Stimulated activated CD4-positive, alpha-beta T cell treated with anti-CD3 and anti-CD28 coated beads, TNF-alpha, amount 100 ng/mL, for 1 hour (primary cell): Measurements from ENCODE around the gene GPR3.

ENCODE experiments used
- DNase-seq, 3 donors: peaks; one replicate each; pipeline ENCODE4 v3.0.0-alpha.2; 2020; ENCODE audit warnings: low read depth in 3 of 3, low spot score in 1 of 3

Gene GPR3, protein sequence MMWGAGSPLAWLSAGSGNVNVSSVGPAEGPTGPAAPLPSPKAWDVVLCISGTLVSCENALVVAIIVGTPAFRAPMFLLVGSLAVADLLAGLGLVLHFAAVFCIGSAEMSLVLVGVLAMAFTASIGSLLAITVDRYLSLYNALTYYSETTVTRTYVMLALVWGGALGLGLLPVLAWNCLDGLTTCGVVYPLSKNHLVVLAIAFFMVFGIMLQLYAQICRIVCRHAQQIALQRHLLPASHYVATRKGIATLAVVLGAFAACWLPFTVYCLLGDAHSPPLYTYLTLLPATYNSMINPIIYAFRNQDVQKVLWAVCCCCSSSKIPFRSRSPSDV

DNA sequence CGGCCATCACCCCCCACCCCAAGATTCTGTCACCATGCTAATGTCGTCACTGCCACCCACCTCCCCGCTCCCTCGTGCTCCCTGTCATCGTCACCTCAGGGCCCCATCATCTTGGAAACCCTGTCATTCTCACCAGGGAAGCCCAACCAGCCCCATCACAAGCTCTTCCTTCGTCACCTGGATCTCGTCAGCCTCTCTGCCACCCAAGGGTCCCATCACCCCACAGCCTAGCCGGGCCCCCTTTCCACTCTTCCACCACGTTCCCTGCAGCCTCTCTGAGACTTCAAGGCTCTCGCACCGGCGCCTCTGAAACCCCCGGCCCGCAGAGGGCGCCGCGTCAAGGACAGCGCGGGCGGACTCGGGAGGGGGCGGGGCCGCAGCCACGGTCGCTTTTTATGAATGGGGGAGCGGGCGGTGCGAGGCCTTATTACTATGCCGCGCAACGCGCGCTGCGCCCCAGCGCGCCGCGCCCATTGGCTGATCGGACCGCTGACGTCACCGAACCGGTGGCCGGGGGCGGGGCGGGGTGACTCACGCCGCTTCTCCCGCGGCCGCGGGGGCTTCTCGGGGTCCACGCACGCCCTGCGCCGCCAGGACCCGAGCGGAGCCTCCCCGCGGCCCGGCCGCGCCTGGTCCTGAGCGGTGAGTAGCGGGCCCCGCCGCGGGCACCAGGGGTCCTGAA is at the start of gene GPR3:
Gene GPR3, plus strand, starts transcription at position 527 of the 682 bp plus-strand sequence. CDS start 1,177 bp downstream, outside the sequence.
- peak; percentile 83 to 94 (median 86) for DNase-seq

DNA sequence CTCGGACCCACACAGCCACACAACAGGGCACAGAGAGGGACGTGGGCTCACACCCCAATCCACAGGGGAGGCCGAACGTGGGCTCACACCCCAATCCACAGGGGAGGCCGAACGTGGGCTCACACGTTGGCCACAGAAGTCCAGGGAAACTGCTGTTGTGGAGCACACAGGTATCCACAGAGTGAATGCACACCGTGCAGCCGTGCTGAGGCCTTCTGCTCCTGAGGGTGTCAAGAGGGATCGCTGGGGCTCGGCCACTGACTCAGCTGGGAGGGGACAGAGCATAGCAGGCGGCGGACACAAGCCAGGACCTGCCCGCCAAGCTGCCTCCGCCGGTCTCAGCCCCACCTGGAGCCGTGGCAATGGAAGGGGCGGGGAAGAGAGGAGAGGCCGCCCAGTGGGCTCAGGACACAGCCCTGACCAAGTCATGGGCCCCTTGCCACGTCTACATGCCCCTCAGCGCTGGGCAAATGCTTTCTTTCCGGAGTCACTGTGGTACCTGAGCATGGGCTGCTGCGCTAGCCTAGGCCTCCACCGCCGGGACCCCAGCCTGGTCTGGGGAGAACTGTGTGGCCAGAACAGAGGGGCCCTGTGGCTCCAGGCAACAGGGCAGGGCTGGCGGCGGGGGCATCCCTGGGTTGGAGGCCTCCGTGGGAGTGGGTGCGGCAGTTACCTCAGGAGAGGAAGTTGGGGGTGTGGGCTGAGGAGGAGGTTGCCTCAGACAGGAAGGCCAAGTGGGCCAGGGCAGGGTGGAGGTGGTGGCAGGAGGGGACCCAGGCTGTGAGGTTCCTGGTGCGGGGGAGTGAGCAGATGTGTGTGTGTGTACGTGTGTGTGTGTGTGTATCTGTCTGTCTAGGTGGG is 49.4 kb upstream of the GPR3 start:
- DNase-seq: peak; percentile 45 to 58 (median 52)

DNA sequence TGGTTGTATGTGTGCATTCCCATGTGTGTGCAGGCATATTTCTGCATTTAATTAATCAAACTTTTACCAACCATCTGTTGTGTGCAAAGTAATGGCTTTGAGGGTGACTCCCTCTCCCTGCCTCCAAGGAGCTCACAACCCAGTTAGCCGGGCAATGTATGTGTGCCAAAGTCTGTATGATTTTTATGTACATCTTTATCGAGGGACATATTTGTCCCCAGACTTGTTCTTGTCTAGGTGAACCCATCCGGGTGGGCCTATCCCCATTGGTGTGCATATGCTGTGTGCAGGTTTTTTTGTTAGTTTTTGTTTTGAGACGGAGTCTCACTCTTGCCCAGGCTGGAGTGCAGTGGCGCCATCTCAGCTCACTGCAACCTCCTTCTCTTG is 48.8 kb upstream of the GPR3 start:
- no peak for DNase-seq

DNA sequence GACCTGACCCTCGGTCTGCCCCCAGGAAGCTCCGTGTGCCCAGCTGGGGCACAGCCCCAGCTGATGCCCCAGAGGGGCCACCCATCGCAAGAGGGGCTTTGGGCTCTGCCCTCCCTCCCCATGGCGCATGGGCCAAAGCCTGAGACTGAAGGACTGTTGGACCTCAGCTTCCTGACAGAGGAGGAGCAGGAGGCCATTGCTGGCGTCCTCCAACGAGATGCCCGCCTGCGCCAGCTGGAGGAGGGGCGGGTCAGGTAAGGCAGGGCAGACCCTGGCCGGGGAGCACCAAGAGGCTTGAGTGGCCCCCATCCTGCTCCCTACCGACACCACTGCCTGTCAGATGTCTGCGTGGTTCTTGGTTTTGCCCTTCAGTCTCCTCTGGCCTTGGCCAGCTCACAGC is 47.1 kb upstream of the GPR3 start:
- DNase-seq: no peak

GRCh38 chr1:27346357-27346756 is 46.1 kb upstream of the GPR3 start:
- DNase-seq: no peak

GRCh38 chr1:27346991-27347624 is 45.3 kb upstream of the GPR3 start:
- no peak for DNase-seq

GRCh38 chr1:27348861-27349783 is 43.3 kb upstream of the GPR3 start:
- DNase-seq: no peak

- DNase-seq: no peak
These were observed 42.4 kb upstream of the GPR3 start for GRCh38 chr1:27349784-27350662.

DNA sequence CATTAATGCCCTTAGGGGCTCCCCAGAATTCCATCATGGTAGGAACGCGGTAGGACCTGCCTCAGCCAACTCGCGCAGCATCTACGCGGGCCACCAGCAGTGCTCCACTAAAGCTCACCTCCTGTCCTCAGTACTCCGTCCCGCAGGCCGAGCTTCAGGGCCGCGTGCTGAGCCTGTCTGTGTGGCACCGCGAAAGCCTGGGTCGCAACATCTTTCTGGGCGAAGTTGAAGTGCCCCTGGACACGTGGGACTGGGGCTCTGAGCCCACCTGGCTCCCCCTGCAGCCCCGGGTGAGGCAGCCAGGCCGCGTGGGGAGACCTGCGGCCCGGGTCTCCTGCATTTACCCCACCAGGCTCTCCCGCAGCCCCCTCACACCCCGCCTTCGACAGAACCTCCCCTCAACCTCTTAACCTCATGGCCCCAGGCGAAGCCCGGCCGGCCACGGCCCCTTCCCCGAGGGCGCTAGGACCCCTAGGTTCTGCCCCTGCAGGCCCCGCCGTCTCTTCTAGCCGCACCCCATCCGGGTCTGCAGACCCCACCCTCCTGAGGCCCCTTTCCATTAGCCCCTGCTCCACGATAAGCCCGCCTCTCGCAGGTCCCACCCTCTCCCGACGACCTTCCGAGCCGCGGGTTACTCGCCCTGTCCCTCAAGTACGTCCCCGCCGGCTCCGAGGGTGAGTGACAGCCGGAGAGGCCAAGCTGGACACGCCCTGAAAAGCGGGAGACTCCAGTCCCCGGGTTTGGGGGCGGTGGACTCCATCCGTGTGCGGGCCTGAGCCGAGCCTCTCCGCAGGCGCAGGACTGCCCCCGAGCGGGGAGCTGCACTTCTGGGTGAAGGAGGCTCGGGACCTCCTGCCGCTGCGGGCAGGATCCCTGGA is 41.5 kb upstream of the GPR3 start:
- DNase-seq: no peak

DNA sequence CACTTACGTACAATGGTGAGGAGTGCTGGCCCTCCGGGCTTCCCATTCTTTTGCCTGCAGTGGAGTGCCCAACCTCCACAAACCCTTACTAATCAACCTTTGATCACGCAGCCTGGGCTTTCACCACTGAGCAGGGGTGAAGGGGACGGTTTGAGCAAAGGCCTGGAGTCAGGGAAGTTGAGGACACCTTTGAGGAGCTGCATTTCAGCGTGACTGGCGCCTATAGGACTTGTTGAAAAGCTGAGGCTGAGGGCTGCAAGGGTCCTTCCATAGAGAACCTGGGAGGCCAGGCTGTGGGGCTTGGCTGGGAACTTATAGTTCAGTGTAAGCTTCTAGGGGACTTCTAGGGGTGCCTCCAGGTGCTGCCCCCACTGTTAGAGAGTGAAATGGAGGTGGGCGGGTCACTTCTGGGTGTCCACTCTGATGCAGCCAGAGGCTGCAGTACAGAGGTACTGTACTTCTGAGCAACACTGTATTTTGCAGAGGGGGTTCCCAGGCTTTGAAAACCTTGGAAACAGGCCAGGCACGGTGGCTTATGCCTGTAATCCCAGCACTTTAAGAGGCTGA is 40.8 kb upstream of the GPR3 start:
- no peak for DNase-seq

GRCh38 chr1:27353166-27353565 is 39.3 kb upstream of the GPR3 start:
- no peak for DNase-seq

GRCh38 chr1:27353629-27354028 is 38.8 kb upstream of the GPR3 start:
- no peak for DNase-seq

DNA sequence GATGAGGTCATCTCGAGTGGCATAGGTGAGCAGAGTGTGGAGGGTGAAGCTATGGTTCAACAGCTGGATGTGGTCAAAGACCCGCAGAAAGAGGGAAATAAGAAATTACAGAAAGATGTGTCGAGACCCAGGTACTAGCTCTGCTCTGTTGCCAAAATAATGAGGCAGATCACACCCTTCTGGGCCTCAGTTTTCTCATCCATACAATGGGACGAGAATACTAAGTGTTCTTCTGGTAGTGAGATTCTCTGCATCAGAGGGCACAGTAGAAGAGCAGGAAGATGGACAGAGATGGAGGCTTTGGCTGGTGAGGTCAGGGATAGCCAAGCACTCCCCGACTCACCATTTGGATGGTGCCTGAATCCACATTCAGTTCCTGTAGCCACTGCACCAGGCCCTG is 36.7 kb upstream of the GPR3 start:
- no peak for DNase-seq

DNA sequence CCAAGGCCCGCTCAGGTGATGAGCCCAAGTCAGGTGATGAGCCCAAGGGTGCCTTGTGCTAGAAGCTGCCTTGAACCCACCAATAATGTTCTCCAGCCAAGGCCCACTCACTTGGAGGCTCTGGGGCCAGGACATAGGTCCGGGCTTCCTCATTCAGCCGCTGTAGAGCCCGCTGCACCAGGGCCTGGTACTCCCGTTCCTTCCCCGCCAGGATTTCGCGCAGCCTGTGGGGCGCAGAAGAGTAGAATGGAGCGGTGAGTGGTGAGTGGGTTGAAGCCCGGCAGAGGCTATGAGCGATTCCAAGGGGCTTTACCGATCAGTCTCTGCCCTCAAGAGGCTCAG is 36.2 kb upstream of the GPR3 start:
- DNase-seq: no peak

DNA sequence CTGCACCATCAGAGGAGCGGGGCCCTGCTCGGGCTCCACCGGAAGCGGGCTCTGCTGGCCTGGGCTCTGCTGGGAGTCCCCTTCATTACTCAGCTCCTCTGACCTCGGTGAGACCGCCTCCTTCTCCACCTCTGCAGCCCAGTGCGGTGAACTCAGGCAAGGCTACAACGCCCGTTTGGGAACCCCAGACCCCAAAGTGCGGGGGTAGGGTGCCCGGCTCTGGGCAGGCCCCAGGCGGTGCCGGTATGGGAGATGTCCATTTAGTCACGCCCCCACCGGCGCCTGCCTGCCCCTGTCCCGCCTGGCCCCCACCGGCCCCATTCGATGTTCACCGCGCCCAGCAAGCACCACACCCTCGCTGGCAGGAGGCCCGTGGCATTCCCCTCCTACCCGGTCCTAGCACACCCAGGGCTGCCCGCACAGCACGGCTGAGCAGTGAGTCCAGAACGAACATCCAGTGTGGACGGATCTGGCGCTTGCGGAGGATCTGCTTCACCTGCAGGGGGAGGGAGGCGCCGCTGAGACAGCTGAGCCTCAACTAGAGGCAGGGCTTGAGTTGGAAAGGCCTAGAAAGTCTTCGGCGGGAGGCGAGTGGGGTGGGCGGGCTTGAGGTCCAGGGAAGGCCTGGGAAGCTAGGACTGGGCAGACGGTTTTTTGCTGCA is 35.7 kb upstream of the GPR3 start:
- peak in 1 of 3 donors; percentile 27 for DNase-seq

- DNase-seq: peak; percentile 56 to 80 (median 69)
These were observed 35.0 kb upstream of the GPR3 start for GRCh38 chr1:27357281-27358037.
